Measurements from ENCODE around the gene TMEM38B.
"Not testable (repeated sequence)": the region's sequence is repeated elsewhere in the genome, so short reads cannot be mapped to it uniquely, and the experiment has no call there.

The TMEM38B gene

DNA sequence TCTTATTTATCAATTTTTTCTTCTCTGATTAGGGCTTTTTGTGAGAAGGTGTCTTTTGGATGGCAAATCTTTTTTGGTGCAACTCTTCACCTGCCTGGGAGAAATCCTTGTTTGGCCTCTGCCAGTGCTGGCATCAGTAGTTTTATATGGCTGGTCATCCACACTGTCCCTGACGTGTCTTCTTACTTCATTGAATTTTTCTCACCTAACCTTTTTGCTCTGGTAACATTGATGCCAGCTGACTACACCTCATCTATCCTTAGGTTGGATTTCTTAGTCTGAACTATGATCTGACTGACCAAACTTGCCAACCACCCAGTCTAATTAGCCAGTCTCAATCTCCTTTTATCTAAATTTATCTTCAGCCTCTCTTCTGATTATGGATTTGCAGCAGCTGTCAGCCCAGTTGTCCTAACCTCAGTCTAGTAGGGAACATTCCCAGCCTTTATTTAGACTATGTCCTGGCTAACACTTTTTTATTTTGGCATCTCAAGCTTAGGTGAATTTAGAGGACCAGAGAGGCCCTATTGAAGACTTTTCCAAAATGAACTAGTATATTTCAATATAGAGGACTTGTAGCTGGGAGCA, 10.6 kb upstream of the TMEM38B start:
- no peak for DNase-seq

DNA sequence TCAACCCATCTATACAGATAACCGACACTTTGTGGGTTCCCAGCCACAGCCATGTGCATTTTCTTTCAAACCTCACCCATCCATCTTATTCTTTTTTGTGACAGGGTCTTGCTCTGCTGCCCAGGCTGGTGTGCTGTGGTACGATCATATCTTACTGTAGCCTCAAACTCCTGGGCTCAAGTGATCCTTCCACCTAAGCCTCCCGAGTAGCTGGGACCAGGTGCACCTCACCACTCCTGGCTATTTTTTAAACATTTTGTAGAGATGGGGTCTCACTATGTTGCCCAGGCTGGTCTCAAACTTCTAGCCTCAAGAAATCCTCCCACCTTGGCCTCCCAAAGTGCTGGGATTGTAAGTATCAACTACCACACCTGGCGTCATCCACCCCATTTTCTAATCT, 7.4 kb upstream of the TMEM38B start:
- DNase-seq = no peak

DNA sequence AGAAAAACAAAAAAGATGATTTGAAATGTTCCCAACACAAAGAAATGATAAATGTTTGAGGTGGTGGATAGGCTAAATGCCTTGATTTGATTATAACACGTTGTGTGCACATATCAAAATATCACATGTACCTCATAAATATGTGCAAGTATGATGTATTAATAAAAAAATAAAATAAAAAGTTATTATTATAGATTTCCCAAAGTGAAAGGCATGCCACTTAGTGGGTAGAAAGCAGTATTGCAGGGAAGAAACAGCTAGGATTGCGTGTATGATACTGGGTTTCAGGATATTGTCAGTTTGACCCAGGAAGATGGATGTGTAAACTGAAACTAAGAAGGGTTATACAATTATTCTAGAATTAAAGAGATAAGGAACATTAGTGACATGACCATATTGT, 3.6 kb upstream of the TMEM38B start:
- DNase-seq = peak; percentile 17

DNA sequence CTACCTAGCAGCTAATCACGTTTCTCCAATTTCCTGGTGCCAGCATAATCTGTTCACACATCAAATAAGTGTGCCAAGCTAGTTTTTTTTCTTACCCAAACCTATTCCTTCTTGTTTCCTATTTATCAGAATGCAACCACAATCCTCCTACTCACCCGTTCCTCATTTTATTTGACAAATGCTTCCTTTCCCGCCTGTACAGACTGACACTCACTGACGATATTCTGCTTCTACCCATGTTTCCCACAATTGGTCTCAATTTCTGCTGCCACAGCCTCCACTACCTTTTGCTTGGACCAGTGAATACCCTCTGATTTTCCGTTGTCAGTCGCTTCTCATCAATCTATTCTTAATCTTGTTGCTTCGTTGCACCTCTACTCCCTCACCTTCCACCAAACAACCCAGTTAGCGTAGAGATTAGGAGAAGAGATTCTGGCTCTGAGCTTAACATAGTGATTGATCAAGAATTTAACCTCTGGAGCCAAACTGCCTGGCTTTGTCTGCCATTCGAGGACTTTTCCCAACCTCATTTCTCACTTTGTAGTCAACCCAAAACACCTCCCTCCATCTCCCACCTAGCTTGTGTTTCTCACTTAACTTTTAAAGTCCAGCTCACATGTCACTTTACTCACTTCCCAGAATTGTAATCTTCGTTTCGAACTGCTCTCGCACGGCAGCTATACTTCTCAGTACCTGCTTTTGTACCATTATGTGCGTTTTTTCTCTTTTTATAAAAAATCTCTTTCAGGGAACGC, 729 bp upstream of the TMEM38B start:
- peak; percentile 5 for DNase-seq

DNA sequence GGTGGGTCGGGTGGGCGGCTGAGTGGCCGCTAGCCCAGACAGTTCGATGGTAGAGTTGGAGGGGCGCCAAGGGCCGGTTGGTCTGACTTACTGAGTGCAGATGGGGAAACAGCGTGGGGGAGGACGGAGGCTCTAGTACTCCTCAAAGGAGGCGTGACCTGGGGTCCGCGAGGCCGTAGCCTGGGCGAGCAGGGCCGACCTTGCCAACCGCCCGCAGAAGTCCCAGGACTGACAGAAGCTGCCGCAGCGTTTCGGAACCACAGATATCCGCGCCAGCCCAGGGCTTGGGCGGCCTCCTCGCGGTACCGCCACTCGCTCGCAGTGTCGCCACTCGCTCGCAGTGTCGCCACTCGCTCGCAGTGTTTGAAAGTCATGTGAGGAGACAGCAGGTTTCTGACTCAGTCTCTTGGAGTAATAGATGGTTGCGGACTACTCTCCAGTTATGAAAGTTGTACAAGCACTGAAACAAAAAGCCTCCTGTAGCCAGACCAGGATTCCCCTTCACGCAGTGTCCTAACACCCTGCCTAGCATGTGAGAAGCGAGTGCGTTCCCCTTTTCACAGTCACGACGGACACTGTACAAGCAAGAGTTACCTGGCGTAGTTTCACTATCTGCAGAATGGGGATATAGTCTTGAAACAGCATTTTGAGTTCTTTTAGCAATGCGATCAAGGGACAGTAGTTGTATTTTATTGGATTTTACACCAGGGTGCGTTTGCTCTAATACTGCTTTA, 674 bp downstream of the TMEM38B start:
- peak; percentile 62 for DNase-seq

DNA sequence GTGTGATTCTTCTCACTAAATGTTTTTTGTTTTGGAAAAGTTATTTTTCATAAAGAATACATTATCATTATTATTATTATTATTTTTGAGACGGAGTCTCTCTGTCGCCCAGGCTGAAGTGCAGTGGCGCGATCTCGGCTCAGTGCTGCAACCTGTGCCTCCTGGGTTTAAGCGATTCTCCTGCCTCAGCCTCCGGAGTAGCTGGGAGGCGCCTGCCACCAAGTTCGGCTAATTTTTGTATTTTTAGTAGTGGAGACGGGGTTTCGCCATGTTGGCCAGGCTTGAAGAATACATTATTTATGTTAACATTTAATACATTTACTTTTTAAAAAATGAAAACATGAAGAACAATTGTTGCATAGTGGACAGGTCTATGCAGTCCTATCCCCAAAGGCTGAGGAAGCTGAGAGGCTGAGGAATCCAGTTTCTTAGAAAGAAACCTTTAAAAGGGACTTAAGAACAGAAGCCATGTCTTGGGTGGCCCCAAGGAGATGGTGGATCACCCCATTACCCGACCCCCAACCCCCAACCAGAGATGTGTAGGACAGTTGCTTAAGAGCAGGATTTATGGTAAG, 2.0 kb downstream of the TMEM38B start:
- no peak for DNase-seq

DNA sequence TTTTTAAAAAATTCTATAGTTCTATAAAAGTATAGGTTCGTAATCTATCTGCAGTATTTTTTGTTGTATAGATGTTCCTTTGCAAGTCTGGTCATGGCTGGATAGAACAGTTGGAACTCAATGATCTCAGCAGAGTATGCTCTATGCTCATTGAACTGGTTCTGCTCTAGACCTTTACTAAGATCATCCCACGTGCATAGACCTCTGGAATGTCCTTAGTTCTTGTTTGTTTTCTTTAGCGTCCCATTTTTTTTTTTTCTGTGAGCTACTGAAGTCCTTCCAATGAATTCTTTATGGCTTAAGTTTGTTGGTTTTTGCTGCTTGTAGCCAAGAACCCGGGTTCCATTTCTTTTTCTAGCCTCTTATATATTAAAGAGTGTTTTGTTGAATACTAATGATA, 3.5 kb downstream of the TMEM38B start:
- DNase-seq = peak; percentile 27

DNA sequence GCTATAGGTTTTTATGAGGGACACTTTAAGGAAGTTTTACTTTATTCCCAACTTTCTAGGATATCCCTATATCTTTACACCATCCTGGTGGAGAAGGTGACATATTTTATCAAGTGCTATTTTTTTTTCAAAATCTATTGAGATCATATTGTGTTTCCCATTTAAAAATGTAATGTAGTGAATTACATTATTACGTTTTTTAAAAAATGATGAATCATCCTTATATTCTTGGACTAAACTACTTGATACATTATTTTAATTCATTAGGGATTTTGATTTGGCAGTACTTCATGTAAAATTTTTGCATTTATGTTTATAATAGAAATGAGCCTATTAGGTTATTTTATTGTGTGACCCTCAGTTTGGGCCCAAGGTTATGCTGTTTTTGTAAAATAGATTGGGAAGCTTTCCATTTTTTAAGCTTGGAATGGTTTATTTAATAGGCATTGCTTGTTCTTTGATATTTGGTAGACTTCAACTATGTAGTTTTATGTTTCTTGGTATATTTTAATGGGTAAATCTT, 4.1 kb downstream of the TMEM38B start:
- DNase-seq = no peak

DNA sequence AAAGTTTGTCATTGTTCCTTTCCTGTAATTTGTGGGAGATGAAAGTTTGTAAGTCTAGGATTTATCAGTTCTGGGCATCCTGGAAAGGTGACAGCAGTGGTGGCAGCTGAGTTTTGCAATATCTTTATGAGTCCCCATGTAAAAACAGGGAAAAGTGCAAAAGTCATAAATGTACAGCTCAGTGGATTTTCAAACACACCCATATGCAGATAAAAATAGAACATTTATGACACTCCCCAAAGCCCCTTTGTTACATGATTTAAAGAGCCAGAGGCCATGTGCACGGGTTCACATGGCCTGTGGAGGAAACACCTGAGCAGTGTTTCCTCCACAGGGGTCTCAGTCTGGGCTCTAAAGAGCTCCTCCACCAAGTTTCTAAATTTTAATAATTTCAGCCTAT, 6.3 kb downstream of the TMEM38B start:
- no peak for DNase-seq

DNA sequence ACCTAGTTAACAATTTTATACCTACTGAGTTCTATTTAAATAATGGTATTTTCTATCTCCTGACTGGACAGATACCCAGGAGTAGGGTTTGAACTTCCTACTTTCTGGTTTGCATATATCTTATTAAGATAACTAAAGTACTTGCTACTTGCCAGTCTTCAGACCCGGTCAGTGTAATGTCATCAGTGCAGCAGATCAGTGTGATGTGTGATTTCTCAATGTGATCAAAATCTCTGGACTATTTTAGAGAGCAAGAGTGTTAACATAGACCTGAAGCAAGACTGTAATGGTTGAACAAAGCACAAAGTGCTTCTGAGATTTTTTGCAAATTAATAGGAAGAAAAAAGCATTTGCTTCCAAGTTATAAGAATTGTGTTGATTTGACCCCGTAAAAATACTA, 6.8 kb downstream of the TMEM38B start:
- DNase-seq = no peak

DNA sequence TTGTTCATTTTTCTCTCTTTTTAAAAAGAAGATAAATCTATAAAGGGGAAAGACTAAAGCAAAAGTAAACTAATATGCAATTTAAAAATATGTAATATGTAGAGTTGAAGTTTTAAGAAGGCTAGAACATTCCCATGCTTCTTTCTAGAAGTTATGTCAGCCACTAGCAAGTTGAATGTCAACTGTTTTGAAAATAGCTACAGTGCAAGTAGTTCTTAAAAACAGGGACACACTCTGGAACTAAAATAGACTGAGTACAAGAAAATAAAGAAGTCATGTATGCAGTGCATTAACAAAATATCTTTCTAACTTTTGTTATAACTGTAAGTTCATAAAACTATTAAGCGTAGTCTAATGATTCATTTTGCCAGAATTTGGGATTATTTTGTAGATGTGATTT, 7.9 kb downstream of the TMEM38B start:
- no peak for DNase-seq

DNA sequence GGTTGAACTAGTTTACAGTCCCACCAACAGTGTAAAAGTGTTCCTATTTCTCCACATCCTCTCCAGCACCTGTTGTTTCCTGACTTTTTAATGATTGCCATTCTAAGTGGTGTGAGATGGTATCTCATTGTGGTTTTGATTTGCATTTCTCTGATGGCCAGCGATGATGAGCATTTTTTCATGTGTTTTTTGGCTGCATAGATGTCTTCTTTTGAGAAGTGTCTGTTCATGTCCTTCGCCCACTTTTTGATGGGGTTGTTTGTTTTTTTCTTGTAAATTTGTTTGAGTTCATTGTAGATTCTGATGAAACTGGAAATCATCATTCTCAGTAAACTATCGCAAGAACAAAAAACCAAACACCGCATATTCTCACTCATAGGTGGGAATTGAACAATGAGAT, 9.3 kb downstream of the TMEM38B start:
- not testable (repeated sequence) for DNase-seq

DNA sequence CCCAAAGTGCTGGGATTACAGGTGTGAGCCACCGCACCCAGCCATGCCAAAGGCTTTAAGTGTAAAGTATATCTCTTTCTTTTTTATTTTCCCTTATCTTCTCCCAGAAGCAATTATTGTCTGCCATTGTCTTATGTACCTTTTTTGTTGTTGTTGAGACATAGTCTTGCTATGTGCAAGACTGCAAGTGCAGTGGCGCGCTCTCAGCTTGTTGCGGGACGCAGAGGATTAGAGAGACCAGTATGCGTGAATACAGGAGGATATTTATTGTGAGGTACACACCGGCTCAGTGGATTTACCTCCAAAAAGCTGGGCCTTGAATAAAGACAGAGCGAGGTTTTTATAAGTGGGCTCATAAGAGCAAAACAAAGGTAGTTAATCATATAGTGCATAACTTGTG, 11.8 kb downstream of the TMEM38B start:
- no peak for DNase-seq

DNA sequence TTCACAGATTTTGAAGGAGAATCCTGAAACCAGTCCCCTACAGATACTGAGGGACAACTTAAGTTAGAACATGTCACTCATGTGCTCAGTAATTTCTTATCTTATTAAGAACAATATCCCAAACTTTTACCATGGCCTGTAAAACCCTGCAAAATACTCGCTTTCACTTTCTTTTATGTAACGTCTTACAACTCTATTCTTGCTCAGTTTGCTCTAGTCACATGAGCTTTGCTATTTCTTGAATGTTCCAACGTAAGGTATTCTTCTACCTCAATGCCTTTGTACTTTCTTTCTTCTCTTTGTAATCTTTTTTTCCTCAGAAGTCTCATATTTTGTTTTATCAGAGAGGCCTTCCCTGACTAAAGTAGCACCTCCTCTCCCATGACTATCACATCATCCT, 14.1 kb downstream of the TMEM38B start:
- no peak for DNase-seq

DNA sequence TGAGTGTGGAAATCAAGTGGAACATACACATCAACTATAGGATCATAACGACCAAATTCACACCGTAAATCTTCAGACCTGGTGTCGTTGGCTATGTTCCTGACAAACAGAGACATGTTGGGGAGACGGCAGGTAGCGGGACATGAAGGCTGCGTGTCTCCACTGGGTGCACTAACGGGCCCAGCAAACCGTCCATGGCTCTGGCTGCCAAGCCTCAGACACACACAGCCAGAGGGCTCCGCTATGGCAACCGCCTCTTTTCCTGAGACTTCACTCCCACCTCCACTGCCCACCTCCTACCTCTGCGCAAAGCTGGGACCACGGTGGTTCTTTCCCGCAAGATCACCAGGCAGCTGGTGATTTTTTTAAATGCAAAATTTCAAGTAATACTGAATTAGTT, 16.3 kb downstream of the TMEM38B start:
- DNase-seq = no peak

DNA sequence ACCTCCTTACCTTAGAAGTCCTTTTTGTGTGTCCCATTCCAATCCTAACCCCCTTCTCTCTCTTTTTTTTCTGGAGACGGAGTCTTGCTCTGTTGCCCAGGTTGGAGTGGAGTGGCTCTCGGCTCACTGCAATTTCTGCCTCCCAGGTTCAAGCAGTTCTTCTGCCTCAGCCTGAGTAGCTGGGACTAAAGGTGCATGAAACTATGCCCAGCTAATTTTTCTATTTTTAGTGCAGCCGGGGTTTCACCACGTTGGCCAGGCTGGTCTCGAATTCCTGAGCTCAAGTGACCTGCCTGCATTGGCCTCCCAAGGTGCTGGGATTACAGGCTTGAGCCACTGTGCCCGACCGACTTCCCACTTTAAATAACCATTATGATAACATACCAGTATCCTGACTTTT, 17.5 kb downstream of the TMEM38B start:
- no peak for DNase-seq

DNA sequence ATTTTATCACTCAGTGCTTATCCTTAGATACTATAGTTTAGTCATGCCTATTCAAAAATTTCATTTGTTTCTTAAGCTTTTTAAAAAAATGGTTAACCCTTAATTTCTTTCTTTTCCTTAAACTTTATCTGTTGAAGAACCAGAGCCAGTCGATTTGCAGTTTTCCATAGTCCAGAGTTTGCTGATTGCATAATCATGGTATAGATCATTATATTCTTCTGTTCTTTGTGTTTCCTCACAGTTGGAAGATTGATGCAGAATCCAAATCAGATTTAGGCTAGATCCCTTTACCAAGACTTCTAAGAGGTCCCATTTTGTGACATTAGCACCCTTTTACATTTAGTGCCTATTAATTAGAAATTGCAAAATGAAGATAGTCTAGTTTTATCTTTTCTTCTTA, 18.0 kb downstream of the TMEM38B start:
- no peak for DNase-seq

DNA sequence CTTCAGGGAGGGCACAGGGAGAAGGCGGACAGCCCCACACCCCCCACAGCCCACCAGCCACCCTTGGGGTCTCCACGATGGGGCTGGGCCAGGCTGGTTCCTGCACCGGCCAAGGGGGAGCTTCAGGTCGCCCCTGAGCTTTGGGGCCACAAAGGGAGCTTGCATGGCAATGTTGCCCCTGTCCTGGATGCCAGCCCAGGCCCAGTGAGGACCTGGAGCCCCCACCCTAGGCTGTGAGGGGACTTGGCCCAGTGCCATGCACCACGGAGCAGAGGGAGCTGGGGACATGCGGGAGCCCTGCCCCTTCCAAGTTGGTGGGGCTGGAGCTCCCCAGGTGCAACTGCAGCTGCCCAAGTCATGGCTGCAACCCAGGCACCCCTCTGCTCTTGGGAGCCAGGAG, 18.4 kb downstream of the TMEM38B start:
- no peak for DNase-seq

DNA sequence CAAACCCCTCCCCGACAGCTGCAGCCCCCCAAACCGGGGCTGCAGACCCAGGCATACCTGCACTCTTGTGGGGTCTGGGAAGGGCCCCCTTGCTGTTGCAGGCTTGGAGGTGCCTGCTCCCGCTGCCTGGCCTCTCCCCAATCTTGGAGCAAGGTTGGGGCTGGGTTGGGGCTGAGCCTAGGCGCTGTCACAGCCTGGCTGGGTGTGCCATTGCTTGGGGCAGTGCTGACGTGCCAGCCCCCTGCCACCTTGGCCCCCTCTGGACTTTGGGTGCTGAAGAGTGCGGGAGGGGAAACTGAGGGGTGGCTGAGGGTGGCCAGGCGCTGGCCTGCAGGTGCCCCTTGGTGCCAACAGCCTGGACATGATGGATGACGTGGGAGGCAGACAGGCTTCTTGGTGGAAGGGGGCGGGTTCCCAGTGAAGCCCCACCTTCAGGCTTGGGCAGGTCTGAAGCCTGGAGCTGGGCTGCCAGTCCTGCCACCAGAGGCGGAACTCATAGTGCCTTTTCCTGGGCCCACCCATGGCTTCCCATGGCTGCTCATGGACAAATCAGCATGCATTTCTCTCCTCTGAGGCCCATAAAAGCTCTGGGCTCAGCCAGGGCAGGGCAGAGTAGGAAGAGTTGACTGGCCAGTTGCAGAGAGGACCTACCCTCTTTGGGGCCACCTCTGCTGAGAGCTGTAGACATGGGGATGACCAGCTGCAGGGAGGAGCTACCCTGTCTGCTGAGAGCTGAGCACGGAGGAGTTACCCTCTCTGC, 19.1 kb downstream of the TMEM38B start:
- no peak for DNase-seq

DNA sequence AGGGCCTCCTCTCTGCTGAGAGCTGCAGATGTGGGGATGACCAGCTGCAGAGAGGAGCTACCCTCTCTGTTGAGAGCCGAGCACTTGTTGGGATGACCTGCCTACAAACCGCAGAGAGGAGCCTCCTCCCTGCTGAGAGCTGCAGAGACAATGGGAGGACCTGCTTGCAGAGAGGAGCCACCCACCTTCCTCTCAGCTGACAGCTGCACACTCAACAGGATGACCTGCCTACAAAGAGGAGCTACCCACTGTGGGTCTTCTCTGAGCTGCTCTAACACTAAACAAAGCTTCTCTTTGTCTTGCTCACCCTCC, 19.6 kb downstream of the TMEM38B start:
- DNase-seq = no peak

DNA sequence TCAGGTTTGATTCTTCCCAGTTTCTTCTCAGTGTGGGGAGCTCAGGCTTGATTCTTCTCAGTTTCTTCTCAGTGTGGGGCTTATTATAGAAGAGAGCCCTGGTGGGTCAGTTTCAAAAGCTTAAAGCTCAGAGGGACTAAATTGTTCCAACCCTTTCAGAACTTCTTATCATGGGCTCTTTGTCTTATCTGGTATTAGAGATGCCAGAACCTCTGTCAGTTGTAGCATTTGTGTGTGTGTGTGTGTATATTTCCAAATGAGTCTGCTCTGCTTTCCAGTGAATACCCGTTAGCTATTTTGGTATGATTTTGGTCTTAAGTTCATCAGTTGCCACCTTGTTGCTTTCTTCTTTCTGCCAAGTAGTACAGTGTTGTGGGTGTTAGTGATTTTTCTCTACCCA, 21.8 kb downstream of the TMEM38B start:
- DNase-seq = no peak

DNA sequence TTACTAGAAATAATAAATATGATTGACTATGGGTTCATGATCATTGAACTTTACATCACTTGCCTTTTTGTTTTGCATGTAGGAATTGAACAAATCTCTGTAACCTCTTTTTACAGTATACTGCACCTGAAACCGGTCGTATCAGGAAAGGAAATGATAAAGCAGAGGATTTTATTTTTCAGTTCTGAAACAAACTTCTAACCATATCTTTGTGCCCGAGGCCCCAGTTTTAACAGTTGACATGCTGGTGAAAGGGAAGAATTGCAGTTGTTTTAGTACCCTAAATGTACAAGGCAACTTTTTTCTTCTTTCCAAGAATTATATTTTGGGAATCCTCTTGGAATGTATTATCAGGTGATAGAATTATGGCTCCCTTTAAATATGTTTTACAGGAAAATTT, 27.8 kb downstream of the TMEM38B start:
- DNase-seq = no peak

DNA sequence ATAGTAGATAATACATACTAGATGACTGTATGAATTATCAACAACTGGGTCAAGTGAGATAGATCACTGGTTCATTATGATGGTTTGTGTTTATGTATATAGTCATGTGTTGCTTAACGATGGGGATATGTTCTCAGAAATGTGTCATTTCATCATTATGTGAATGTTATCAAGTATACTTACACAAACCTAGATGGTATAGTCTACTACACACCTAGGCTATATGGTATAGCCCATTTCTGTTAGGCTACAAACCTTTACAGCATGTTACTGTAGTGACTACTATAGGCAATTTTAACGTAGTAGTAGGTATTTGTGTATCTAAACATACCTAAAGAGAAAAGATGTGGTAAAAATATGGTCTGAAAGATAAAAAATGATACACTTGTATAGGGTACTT, 31.0 kb downstream of the TMEM38B start:
- DNase-seq = no peak
